Measurements from ENCODE around the gene TAF1L.
A peak's percentile ranks its signal among the peaks of the same experiment; 100 is the strongest.
"Not testable (repeated sequence)": the region's sequence is repeated elsewhere in the genome, so short reads cannot be mapped to it uniquely, and the experiment has no call there.

Gene TAF1L, protein sequence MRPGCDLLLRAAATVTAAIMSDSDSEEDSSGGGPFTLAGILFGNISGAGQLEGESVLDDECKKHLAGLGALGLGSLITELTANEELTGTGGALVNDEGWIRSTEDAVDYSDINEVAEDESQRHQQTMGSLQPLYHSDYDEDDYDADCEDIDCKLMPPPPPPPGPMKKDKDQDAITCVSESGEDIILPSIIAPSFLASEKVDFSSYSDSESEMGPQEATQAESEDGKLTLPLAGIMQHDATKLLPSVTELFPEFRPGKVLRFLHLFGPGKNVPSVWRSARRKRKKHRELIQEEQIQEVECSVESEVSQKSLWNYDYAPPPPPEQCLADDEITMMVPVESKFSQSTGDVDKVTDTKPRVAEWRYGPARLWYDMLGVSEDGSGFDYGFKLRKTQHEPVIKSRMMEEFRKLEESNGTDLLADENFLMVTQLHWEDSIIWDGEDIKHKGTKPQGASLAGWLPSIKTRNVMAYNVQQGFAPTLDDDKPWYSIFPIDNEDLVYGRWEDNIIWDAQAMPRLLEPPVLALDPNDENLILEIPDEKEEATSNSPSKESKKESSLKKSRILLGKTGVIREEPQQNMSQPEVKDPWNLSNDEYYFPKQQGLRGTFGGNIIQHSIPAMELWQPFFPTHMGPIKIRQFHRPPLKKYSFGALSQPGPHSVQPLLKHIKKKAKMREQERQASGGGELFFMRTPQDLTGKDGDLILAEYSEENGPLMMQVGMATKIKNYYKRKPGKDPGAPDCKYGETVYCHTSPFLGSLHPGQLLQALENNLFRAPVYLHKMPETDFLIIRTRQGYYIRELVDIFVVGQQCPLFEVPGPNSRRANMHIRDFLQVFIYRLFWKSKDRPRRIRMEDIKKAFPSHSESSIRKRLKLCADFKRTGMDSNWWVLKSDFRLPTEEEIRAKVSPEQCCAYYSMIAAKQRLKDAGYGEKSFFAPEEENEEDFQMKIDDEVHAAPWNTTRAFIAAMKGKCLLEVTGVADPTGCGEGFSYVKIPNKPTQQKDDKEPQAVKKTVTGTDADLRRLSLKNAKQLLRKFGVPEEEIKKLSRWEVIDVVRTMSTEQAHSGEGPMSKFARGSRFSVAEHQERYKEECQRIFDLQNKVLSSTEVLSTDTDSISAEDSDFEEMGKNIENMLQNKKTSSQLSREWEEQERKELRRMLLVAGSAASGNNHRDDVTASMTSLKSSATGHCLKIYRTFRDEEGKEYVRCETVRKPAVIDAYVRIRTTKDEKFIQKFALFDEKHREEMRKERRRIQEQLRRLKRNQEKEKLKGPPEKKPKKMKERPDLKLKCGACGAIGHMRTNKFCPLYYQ (N-terminal part only)

DNA sequence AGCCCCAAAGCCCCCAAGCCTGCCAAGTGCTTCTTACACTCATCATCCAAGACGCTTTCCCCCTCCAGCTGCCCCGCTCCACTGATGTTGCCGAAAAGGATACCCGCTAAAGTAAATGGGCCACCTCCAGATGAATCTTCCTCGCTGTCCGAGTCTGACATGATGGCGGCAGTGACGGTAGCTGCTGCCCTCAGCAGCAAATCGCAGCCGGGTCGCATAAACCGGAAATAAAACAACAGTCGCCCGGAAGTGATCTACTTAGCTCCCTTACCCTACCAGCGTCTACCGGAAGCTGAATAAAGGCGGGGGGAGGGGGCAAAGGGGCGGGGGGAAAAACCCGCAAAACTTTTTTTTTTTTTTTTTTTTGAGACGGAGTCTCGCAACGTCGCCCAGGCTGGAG, at the start of gene TAF1L:
Gene TAF1L (minus strand): TSS at position 308 of the 400 bp plus-strand sequence. CDS start 90 bp downstream, at position 218.
- DNase-seq, result no peak

DNA sequence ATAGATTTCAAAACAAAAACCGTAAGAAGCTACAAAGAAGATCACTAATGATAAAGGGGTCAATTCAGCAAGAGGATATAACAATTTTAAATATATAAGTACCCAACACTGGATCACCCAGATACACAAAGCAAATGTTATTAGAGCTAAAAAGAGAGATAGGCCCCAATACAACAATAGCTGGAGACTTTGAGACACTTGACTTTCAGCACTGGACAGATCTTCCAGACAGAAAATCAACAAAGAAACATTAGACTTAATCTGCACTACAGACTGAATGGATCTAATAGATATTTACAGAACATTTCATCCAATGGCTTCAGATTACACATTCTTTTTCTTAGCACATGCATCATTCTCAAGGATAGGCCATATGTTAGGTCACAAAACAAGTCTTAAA, 46.3 kb upstream of the TAF1L start:
- no peak for DNase-seq

DNA sequence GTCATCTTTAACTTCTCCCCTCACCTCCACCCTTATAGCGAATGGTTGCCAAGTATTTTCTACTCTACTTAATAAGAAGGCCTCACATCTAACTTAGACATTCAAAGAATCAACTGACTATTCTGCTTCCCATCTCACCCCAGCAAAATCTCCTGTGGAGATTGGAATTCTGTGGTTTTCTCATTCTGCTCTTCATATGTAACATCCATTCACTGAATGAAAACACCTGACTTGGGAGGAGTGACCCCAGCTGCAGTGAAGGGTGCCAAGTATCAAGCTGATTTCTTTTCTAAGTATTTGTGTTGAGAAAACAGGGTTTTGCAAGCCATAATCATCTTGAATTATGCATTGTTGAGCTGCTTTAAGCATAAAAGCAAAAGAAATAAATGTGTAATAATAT, 42.5 kb upstream of the TAF1L start:
- no peak for DNase-seq

DNA sequence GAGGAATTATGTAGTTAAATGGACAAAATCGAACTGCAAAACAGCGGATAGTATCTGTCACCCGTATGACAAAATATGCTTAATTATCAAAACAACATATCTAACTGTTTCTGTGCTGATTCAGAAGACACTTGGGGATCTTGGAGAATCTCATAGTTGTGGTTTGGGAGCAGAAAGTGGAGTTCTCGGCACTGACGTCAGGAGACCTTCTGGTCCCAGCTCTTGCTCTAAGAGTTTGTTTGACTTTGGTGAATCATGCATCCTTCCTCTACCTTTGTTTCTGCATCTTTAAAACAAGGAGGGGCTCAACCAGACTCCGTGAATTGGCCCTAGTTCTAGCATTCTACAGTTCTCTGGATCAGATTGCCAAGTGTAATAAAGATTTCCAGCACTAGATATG, 37.0 kb upstream of the TAF1L start:
- no peak for DNase-seq

DNA sequence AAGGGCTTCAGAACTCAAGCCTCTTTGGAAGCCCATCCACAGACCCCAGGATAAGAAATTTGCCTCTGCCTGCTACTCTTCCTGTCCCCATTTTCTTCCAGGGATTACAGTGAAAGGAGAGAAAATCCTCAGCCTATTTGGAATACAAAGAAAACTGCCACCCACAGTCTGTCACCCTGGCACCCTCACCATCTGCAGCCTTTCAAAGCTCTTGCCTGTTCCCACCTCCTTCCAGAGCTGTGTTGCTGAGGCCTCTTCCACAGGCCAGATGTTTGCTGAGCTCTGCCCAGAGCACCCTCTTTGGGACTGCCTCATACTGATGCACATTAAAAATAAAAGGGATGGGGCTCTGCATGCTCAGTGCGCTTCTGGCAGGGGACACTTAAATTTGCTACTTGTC, 35.9 kb upstream of the TAF1L start:
- no peak for DNase-seq

DNA sequence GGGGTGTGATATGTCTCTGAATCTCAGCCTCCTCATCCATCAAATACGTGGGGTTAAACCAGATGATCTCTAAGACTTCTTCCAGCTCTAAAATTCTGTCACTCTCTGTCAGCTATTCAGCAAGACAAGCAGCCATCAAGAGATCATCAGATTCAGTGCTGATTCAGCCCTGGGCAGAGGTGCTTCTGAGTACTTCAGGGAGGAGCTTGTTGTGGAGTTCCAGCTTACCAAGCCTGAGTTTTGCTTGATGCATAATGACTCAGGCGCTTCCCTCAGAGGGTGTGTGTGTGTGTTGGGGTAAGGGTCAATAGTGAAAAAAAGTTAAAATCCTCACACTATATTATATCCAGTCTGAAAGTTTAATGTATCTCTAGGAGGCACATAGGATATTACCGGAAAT, 29.6 kb upstream of the TAF1L start:
- DNase-seq, result peak; percentile 5

DNA sequence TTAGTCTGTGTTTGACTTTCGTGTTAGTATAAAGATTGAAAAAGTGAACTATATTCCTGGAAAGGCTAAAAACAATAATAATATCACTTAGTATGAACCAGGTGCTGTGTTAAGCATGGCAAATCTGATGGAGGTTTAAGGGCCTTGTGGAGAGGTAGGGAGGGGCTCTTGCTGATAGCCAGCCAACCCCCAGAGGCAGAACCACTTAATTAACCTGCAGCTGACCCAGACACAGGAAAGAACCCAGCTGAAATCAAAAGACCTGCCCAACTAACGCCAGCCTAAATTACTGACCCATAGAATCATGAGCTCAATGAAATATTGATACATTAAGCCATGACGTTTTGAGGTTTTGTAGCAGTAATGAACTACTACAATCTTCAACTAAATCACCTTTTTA, 28.3 kb upstream of the TAF1L start:
- peak; percentile 12 for DNase-seq

DNA sequence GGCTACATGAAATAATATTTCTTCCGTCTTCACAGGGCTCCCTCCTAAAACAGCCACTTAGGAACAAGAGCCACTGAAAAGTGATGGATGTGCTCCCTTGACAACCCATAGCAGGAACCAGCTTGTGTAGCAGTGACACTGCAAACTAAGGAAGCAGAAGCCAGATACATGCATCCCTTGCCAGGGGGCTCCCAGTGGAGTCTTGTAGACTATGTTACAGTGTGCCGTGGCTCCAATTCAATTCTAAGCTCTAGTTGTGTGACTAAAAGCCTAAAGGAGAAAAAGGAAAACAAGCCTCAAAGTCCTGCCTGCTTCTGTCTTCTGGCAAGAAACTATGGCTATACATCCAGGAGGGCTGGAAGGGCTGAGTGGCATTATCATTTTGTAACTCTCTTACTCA, 12.2 kb upstream of the TAF1L start:
- DNase-seq, result no peak

DNA sequence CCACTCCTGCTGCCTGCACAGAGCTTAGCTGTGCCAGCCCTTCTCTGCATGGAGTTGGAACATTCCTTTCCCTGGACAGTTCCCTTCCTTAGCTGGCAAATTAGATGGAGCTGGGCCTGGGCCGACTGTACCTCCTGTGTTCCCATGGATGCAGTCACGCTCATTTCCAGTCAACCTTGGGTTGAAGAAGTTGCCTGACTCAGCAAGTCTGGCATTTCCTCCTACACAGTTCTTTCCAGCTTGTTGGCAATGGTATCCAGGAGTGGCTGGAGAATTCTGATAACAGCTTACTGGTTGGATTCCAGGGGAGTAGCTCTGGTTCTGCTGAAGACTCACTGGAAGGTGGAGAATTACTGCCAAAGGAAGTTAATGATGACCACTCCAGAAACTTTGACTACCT, 9.2 kb upstream of the TAF1L start:
- DNase-seq, result no peak

DNA sequence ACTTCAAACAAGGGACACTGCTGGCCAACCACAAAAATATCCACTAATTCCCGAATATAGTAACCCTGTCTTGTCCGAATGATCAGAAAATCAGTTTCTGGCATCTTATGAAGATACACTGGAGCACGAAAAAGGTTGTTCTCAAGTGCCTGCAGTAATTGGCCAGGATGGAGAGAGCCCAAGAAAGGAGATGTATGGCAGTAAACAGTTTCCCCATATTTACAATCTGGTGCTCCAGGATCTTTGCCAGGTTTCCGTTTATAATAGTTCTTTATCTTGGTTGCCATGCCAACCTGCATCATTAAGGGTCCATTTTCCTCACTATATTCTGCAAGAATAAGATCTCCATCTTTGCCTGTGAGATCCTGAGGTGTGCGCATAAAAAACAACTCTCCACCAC, 2.3 kb downstream of the TAF1L start:
- DNase-seq, result not testable (repeated sequence)

DNA sequence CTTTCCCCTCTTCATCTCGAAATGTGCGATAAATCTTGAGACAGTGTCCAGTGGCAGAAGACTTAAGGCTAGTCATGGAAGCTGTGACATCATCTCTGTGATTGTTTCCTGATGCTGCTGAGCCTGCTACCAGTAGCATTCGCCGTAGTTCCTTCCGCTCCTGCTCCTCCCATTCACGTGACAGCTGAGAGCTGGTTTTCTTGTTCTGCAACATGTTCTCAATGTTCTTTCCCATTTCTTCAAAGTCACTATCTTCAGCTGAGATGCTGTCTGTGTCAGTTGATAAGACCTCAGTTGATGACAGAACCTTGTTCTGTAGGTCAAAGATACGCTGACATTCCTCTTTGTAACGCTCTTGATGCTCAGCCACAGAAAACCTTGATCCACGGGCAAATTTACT, 3.5 kb downstream of the TAF1L start:
- no peak for DNase-seq

DNA sequence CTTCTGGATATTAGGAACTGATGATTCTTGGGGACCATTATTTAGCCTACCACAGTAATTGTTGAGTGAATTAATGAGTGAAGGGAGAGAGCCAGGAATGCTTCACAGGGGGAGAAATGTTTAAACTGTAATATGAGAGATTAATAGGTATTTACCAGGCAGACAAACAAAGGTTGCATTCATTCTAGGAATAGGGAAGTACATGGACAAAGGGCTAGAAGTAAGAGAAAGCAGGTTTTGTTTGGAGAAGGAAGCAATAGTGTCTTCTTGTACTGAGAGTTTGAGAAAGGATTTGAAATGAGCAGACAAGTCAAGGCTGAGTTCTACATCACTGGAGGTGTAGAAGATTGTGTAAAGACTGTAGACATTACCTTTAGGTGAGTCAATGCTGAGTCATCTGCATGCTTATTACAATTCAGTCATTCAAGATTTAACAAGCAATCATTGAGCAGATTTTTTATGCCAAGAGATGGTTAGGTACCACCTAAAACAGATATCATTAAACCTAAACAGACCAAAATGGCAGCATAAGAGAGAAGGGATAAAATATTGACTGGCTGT, 8.0 kb downstream of the TAF1L start:
- no peak for DNase-seq

DNA sequence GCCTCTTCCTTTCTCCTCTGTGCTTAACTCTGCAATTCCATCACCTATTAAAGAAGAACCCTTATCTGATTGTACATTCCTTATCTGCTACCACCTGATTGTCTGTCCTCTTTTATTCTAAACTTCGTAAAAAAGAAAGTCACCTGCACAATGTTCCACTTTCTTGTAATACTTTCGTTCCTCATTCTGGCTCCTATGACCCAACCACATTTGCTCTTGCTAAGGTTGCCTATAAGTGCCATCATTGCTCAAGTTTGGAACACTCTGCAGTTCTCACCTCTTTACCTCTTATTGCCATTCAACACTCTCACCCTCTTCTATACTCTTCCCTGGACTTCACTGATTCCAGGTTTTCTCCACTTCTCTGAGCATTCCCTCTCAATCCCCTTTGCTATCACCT, 10.1 kb downstream of the TAF1L start:
- no peak for DNase-seq

DNA sequence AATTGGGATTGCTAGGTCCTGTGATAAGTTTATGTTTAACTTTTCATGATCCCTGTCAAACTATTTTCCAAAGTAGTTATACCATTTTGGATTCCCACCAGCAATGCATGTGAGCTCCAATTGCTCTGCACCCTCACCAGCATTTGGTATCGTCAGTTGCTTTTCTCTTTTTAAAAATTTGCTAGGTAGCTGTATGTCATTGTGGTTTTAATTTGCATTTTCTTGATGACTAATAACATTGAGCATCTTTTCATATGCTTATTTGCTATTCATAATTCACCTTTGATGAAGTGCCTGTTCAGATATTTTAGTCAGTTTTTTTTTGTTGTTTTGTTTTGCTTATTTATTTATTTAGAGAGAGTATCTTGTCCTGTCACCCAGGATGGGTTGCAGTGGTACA, 12.5 kb downstream of the TAF1L start:
- no peak for DNase-seq

DNA sequence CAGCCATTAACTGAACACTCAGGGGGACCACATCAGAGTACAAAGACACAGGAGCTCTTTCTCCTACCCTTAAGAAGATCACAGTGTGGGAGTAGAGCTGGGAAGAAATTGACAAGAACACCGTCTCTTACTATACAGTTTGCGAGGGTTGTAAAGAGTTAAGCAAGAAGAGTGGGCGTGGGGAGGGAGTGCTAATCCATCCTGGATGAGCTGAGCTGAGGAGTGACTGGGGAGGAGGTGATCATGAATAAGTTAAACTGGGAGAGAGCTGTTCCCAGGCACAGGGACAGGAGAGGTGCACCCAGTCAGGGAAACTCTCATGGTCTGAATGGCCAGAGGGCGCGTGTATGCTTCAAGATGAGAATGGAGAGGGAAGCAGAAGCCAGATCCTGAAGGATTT, 17.2 kb downstream of the TAF1L start:
- DNase-seq, result no peak

DNA sequence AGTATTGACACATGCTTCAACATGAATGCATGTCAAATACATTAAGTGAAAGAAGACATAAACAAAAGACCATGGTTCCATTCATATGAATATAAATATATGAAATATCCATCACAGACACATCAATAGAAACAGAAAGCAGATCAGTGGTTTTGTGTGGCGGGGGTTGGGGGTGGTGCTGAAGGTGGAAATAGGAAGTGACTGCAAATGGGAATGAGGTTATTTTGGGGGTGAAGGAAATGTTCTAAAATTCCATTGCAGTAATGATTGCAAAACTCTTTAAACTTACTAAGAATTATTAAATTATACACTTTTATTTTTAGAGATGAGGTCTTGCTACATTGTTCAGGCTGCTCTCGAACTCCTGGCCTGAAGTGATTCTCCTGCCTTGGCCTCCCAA, 28.7 kb downstream of the TAF1L start:
- no peak for DNase-seq

DNA sequence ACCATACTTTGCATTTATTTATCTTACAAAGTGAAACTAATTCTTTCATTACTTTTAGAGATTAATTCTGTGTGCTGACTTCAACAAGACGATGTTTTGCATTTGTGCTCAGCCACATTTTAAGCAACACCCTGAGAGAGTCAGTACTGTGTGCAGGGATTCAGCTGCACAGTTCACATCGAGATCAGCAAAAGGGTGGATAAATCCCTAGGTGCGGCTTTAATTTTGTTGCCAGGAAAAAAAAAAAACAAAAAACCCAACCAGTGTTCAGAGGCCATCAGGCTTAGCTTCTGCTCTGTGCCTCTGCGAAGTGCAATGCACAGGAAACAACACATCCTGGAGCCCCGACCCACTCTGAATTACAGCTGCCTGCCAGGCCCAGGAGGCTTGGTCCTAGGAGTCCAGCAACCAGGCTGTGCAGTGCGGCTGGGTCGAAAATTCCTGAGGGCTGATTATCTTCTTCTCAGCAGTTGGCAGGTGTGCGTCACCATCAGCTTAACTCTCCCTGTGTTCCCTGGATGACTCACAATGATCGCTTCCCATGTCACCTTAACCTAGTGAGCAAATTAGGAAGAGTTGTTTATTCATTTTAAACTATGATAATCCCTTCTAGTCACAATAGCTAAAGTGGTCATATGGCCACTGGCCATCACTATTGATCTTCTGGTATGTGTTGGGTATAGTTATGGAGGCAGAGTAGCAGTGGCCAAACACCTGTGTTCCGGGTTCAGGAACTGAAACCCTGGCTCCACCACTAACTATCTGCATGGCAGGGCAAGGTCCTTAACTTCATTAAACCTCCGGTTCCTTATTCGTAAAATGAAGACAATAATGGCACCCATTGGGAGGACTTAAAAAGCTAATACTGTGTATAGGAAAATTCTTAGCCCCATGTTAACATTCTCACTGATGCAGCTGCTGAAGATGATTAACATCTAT, 31.3 kb downstream of the TAF1L start:
- DNase-seq, result no peak

DNA sequence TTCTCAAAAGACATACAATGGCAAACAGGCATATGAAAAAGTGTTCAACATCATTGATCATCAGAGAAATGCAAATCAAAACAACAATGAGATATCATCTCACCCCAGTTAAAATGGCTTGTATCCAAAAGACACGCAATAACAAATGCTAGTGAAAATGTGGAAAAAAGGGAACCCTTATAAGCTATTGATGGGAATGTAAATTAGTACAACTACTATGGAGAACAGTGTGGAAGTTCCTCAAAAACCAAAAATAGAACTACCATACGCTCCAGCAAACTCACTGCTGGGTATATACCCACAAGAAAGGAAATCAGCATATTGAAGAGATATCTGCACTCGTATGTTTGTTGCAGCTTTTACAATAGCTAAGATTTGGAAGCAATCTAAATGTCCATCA, 36.4 kb downstream of the TAF1L start:
- not testable (repeated sequence) for DNase-seq

DNA sequence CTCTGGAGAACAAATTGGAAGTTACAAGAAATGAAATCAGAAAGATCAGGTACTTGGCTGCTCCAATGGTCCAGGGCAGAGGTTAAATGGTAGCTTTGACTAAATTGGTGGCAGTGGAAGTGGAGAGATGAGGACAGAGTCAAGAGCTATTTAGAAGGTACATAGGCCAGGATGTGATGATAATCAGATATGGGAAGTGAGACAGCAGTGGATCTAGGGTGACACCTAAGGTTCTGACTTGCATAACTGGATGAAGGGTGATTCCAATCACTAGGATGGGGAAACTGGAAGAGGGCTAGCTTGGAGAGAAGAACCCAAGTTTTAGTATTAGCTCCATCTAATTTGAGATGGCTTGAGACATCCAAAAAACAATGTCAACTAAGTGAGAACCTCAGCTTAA, 38.5 kb downstream of the TAF1L start:
- no peak for DNase-seq

DNA sequence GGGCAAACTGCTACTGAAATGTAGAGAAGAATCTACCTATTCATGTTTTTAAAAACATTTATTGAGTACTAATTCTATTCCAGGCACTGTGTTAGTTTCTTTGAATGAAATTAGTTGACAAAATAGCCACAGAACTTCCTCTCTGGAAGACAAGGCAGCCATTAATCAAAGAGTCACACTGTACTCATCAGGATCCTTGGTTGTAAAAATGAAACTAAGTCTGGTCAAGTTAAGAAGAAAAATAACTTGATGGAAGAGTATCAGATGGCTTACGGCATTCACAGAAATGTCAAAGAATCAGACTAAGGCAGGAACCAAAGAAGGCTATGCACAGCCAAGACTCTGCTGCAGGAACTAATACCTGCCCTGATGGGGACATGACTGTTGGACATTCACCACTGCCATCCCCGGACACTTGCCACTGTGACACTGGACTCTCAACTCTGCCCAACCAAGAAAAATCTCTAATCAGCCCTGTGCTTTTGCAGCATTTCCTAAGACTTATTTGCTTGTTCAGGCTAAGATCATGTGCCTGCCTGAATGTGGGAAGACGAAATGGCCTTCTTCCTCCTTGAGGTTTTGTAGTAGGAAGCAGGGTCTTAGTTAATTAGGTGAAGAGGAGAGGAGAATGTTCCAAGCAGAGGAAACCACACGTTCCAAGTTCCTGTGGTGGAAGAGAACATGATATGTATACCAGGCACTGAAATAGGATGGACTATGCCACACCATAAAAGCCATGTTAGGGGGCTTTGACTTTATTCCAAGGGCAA, 39.2 kb downstream of the TAF1L start:
- DNase-seq, result no peak

DNA sequence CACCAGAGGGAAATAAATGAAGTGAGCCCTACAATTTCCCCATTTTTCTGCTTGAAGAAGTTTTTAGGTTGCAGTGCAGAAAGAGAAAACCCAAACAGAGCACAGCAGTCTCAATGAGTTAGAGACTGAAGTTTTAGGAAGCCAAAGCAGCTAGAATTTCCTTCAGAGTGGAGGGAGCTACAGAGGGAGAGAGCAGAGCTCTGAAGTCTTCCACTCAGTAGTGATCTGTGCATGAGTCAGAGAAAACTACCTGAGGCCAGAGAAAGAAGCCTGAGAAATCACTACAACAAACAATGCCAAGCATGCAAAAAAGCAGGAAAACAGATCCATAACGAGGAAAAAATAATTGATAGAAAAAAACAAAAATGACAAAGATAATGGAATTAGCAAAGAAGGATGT, 44.6 kb downstream of the TAF1L start:
- no peak for DNase-seq

Data from retina (tissue), 1 donor.